Progenitor cell of endocrine pancreas (in vitro differentiated cells): ENCODE results near the gene SATB1. TPM values are rescaled to one million over a fixed set of nuclear protein-coding genes. Genes with fewer than 3 reads are reported as not detected.

ENCODE experiments used
- DNase-seq: peaks from one replicate; pipeline ENCODE4 v3.0.0; 2021; ENCODE audit warnings: low spot score; ENCODE audit not compliant: unreplicated experiment
- H3K27ac Mint-ChIP-seq: 2 replicates; pipeline ENCODE4 v1.8.0; 2021; ENCODE audit warnings: mild to moderate bottlenecking, moderate library complexity, mixed read lengths
- H3K27me3 Mint-ChIP-seq: 2 replicates; pipeline ENCODE4 v1.8.0; 2021; ENCODE audit warnings: mixed read lengths
- H3K36me3 Mint-ChIP-seq: 2 replicates; pipeline ENCODE4 v1.8.0; 2022; ENCODE audit warnings: mixed read lengths; ENCODE audit not compliant: insufficient read depth
- H3K4me1 Mint-ChIP-seq: 2 replicates; pipeline ENCODE4 v1.8.0; 2021; ENCODE audit warnings: low read depth, mixed read lengths
- H3K4me3 Mint-ChIP-seq: 2 replicates; pipeline ENCODE4 v1.8.0; 2021; ENCODE audit warnings: low read depth, mild to moderate bottlenecking, moderate library complexity, mixed read lengths
- H3K9me3 Mint-ChIP-seq: 2 replicates; pipeline ENCODE4 v1.8.0; 2021; ENCODE audit warnings: low read depth, mixed read lengths
- CTCF ChIP-seq: fragments of 200-600 bp; sonication (generic); IDR thresholded peaks from one replicate; pipeline ENCODE4 v1.5.0; 2021; ENCODE audit warnings: antibody characterized with exemption, mild to moderate bottlenecking; ENCODE audit not compliant: unreplicated experiment
- total RNA-seq: library from RNA; stranded (reverse); gene quantifications from 2 replicates; pipeline ENCODE4 v1.2.1, GENCODE V29; 2021

The SATB1 gene
- total RNA-seq, 1 donor from 2014 or later = 65.6 TPM

- H3K4me3 Mint-ChIP-seq = no peak overlapping the region
- no peaks in the 10 kb centered on the region for H3K27me3 Mint-ChIP-seq
- DNase-seq = no peak
- no peaks in the 10 kb centered on the region for H3K9me3 Mint-ChIP-seq
- no peak for TF ChIP-seq CTCF
- peaks cover 21% of the 10 kb centered on the region for H3K36me3 Mint-ChIP-seq
- peaks cover 3% of the 10 kb centered on the region for H3K4me1 Mint-ChIP-seq
- H3K27ac Mint-ChIP-seq = no peak overlapping the region
Observed at GRCh38 chr3:18394384-18394995, 30.6 kb downstream of the SATB1 start.

GRCh38 chr3:18393906-18394305, 31.2 kb downstream of the SATB1 start:
- H3K4me1 Mint-ChIP-seq = peaks cover 3% of the 10 kb centered on the region
- no peaks in the 10 kb centered on the region for H3K27me3 Mint-ChIP-seq
- no peak for TF ChIP-seq CTCF
- H3K36me3 Mint-ChIP-seq = peaks cover 21% of the 10 kb centered on the region
- DNase-seq = no peak
- H3K4me3 Mint-ChIP-seq = no peak overlapping the region
- no peaks in the 10 kb centered on the region for H3K9me3 Mint-ChIP-seq
- no peak overlapping the region for H3K27ac Mint-ChIP-seq

- H3K27me3 Mint-ChIP-seq = no peaks in the 10 kb centered on the region
- no peak overlapping the region for H3K4me3 Mint-ChIP-seq
- H3K27ac Mint-ChIP-seq = no peak overlapping the region
- TF ChIP-seq CTCF = no peak
- DNase-seq = no peak
- peaks cover 18% of the 10 kb centered on the region for H3K36me3 Mint-ChIP-seq
- no peaks in the 10 kb centered on the region for H3K9me3 Mint-ChIP-seq
- H3K4me1 Mint-ChIP-seq = peaks cover 3% of the 10 kb centered on the region
Observed at GRCh38 chr3:18390024-18390660, 35.0 kb downstream of the SATB1 start.

GRCh38 chr3:18389108-18389733, 35.9 kb downstream of the SATB1 start:
- H3K36me3 Mint-ChIP-seq = peaks cover 12% of the 10 kb centered on the region
- H3K4me1 Mint-ChIP-seq = peaks cover 3% of the 10 kb centered on the region
- no peak overlapping the region for H3K27ac Mint-ChIP-seq
- no peaks in the 10 kb centered on the region for H3K9me3 Mint-ChIP-seq
- peak; percentile 82 for TF ChIP-seq CTCF
- H3K27me3 Mint-ChIP-seq = no peaks in the 10 kb centered on the region
- DNase-seq = no peak
- no peak overlapping the region for H3K4me3 Mint-ChIP-seq

GRCh38 chr3:18386274-18386890, 38.8 kb downstream of the SATB1 start:
- DNase-seq = no peak
- Mint-ChIP-seq H3K27ac (no peak overlapping the region), H3K4me1 (peaks cover 3% of the 10 kb centered on the region), H3K27me3 (no peaks in the 10 kb centered on the region), H3K9me3 (no peaks in the 10 kb centered on the region), H3K4me3 (no peak overlapping the region), H3K36me3 (peaks cover 5% of the 10 kb centered on the region)
- no peak for TF ChIP-seq CTCF
